Limb (tissue), 2 donors: Measurements from ENCODE around the gene CELA3B.
"Not testable (repeated sequence)": the region's sequence is repeated elsewhere in the genome, so short reads cannot be mapped to it uniquely, and the experiment has no call there.

Source experiments
- DNase-seq, 2 donors: peaks; one replicate each; pipeline ENCODE4 v3.0.0-alpha.2; 2016; ENCODE audit errors: extremely low spot score in 2 of 2

The CELA3B gene

DNA sequence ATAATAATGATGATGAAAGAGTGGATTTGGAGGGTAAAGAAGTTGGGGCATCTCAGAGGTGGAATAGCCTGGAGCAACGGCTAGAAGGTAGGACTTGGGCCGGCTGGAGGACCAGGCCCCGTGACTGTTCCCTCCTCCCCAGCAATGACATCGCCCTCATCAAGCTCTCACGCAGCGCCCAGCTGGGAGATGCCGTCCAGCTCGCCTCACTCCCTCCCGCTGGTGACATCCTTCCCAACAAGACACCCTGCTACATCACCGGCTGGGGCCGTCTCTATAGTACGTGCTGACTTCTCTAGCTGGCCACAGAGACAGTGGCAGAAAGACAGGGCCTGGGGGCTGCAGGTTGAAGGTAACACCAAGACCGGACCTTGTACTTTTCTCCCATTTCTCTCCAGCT, 29.9 kb downstream of the CELA3B start:
- not testable (repeated sequence) for DNase-seq

DNA sequence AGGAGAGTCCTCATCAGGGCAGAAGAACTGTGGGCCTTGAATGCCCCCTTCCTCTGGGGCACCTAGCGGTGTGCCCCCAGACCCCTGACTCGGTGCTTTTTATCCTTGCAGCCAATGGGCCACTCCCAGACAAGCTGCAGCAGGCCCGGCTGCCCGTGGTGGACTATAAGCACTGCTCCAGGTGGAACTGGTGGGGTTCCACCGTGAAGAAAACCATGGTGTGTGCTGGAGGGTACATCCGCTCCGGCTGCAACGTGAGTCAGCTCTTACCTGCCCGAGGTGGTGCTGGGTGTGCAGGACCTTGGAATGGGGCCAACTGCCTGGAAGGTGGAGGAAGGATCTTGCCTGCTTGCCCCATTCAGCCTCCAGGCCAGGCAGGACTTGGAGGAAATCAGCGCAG, 30.4 kb downstream of the CELA3B start:
- not testable (repeated sequence) for DNase-seq

DNA sequence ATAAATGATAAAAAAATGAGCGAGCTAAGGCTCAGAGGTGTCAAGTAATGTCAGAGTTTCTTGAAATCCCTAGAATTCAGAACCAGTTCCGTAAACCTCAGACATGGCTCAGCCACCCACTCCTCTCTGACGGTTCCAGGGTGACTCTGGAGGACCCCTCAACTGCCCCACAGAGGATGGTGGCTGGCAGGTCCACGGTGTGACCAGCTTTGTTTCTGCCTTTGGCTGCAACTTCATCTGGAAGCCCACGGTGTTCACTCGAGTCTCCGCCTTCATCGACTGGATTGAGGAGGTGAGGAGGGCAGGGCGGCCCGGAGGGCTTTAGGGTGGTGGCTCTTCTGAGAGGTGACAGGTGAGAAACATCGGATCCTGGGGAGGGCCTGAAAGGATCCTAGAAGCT, 32.7 kb downstream of the CELA3B start:
- DNase-seq, result not testable (repeated sequence)

DNA sequence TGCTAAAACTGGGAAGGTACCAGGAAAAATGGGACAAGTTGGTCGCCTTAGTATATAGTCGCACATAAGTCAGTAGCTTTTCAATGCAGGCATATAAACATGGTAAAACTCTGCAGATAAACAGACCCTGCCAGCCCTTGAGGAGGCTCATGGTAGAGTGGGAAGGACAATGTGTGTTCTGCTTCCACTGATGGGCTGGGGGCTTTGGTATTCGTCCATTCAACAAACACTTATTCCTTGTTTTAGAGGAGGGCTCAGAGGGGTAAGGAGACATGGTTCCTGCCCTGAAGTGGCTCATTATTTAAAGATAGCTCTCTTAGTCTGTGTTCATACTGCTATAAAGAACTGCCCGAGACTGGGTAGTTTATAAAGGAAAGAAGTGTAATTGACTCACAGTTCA, 35.9 kb downstream of the CELA3B start:
- not testable (repeated sequence) for DNase-seq

DNA sequence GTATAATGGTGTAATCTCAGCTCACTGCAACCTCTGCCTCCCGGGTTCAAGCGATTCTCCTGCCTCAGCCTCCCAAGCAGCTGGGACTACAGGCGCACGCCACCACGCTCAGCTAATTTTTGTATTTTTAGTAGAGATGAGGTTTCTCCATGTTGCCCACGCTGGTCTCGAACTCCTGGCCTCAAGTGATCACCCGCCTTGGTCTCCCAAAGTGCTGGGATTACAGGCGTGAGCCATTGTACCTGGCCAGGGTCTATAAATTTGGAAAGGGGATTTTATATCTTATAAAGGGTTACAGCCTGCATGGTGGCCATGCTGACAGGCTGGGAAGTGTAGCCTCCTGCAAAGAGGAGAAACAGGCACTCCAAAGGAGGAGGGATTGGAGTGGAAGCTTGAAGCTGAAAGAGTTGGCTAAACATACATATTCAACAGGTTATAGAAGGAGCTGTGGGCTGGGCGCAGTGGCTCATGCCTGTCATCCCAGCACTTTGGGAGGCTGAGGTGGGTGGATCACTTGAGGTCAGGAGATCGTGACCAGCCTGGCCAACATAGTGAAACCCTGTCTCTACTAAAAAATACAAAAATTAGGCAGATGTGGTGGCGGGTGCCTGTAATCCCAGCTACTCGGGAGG, 37.9 kb downstream of the CELA3B start:
- DNase-seq, result not testable (repeated sequence)

DNA sequence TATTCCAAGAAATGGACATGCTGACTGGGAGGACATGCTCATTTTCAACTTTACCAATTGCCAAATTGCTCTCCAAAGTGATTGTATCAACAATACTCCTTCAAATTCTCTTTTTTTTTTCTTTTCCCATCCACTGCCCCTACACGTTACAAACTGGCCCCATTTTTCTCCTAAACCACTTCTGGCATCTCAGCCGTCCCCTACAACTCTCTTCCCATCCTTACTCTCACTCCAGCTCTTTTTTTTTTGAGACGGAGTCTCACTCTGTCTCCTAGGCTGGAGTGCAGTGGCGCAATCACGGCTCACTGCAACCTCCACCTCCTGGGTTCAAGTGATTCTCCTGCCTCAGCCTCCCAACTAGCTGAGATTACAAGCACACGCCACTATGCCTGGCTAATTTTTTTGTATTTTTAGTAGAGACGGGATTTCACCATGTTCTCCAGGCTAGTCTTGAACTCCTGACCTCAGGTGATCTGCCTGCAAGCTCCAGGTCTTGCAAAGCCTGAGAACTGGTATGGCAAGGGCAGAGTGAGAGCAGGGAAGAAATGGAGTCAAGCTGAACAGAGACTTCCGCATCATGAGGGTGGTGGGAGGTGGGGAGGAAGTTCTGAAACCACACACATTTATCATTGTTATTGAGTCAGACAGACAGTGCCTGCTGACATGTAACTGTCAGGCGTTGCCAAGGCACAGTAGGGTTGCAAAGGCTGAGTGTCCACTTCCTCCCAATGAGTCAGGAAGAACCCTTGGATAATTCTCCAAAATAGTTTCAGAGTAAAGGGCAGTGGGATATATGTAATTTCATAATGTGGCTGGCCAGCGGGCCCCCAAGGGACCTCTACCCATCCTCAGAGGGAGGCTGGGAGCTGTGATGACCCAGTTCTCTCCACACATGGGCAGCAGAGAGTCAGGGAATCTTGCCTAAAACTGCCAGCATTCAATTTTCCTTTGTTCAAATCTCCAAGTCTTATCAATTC, 42.0 kb downstream of the CELA3B start:
- DNase-seq, result no peak

DNA sequence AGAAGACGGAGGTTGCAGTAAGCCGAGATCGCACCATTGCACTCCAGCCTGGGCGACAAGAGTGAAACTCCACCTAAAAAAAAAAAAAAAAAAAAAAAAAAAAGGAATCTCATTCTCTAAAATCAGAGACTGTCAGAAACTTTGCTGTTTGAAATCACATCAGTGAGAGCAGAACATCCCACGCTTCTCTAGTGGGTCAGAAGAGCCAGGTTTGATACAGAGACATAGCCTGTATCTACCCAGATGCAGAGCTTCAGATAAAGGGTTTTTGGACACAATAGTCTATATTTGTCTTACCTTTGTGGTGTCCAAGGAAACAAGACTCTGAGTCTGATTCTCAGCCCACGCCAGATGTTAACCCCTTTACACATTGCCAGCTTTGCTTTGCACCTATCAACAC, 44.2 kb downstream of the CELA3B start:
- DNase-seq, result no peak

DNA sequence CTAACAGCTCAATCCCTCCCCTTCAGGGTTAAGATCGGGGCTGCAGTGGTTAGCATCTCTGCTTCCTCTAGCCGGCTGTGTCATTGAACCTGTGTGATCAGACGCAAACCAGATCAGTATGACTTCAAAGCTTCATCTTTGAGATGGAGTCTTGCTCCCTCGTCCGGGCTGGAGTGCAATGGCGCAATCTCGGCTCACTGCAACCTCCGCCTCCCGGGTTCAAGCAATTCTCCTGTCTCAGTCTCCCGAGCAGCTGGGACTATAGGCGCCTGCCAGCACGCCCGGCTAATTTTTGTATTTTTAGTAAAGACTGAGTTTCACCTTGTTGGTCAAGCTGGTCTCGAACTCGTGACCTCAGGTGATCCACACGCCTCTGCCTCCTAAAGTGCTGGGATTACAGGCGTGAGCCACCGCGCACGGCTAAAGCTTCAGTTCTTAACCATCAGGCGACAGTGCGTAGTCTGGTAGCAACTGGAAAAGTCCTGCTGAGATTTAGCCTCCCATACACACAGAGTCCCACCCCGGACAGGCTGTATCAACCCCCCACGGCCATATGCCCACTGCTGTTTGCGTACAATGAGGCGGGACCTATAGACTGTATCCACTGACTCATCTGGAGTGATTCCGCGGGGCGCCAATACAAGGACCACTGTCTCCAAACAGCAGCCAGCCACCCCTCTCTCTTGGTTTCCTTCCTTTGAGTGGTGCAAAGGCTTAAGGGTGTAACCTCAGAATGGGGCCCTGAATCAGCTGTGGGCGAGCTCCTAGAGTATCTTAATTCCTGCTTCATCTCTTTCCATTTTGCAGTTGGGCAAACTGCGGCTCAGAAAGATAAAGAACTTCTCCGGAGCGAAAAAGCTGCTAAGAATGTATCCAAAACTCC, 47.9 kb downstream of the CELA3B start:
- DNase-seq, result peak in 1 of 2 donors; percentile 75

DNA sequence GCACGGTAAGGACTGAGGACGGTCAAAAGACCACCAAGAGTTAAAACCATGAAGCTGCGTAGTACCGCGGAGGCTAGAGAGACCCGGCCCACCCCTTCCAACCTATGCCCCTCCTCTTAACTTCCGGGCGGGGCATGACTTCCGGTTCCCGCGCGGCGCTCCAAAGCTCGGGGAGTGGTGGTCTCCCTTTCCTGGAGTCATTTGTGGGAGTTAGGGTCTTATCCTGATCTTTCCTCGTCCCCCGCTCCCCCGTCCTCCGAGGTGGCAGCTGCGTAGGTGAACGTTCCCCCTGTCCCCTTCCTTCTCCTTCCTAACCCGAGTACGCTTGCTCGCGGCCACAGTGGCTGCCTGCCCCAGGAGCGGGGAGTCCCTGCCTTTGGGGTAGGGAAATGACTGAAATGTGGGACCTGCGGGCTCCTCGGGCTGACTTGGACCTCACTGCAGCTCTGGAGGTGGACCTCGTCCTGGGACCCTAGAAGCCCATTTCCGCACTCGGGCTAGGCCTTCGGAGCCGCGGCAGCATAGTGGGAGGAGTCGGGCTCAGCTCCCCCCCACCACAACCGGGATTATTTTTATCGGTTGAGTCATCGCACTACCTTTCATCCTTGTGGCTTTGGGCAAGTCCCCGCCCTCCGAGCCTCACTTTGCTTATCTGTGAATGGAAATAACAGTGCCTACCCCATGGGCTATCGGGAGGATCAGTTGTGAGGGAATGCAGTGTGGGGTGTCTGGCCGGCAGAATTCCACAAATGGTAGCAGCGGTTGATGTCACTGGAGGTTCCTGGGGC, 48.7 kb downstream of the CELA3B start:
- peak; percentile 91 to 92 for DNase-seq

DNA sequence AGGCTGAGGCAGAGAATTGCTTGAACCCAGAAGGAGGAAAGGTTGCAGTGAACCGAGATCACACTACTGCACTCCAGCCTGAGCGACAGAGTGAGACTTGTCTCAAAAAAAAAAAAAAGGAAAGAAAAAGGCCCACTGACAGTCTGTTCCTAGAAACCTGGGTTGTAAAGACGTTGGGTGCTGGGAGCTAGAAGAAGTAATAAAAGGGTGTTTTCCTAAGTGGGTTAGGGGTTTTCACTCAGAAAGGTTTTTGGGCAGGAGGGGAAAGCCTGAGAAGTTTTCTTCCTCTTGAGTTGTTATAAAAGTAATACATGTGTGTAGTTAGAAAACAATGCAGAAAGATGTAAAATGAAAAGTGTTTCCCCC, 50.1 kb downstream of the CELA3B start:
- no peak for DNase-seq

DNA sequence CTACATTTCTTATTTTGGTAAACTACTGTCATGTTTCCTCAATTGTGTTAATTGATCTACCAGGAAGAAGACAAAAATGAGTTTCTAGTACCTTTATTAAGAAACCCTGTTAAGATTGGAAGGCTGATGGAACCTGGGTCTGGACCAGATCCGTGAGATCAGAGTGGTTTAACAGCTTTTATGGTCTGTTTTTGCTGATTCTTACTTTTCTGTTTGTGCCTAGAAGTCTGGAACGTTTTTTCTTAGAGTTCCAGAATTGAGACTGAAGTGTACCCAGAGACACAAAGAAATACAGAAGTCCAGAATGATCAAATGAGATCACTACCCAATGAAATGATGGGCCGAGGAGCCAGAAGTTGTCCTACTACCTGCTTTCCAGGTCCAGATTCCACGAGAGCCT, 53.2 kb downstream of the CELA3B start:
- DNase-seq, result no peak

DNA sequence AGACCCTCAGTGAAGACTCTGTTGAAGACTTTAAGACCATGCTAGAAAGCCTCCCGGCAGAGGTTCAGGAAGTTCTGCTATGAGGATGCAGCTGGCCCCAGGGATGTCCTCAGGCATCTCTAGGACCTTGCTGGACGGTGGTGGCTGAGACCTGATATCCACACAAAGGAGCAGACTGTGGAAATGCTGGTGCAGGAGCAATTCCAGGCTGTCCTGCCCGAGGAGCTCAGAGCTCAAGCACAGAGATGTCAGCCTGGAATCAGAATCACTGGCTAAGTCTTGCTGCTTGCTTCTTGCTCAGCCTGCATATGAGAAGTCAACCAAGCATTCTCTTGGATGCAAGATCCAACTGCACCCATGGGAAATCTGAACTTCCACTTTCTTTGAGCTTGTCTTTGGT, 53.7 kb downstream of the CELA3B start:
- DNase-seq, result no peak

DNA sequence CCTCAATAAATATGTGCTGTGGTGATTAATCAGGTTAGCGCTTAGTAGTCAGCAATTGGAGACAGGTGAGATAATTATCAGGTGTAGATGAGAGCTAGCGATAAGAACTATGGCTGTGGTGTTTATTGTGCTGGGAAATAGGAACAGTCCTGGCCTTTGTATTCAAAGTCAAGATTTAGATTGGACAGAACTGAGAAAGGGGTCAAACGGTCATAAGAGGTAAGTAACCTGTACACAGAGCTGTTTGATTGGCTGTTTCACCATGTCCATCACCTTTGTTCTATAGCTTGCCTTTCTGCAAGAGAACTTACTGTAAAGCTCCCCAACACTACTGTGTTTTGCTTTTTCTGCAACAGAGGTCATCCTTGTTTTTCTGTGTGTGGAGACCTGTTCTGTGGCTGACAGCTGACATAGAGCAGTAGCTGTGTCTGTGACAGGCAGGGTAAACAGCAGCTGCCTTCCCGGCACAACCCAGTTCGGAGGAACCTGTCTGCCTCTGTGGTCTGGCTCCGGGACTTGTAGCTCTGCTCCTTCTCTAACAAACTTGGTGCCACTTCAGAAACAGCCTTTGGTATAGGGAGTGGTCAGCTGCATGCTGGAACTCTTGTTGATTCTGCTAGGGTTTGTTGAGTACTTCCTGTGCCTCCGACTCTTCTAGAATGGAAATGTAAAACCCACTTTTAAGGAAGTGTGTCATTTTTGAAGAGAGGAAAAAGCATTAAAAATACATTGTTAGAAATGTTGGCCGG, 54.6 kb downstream of the CELA3B start:
- no peak for DNase-seq

DNA sequence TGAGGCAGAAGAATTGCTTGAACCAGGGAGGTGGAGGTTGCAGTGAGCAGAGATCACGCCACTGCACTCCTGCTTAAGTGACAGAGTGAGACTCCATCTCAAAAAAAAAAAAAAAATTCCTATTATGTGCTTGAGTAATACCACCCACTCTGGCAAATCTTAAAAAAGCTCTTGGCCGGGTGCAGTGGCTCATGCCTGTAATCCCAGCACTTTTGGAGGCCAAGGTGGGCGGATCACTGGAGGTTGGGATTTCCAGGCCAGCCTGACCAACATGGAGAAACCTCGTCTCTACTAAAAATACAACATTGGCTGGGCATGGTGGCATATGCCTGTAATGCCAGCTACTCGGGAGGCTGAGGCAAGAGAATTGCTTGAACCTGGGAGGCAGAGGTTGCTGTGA, 58.0 kb downstream of the CELA3B start:
- DNase-seq, result not testable (repeated sequence)

DNA sequence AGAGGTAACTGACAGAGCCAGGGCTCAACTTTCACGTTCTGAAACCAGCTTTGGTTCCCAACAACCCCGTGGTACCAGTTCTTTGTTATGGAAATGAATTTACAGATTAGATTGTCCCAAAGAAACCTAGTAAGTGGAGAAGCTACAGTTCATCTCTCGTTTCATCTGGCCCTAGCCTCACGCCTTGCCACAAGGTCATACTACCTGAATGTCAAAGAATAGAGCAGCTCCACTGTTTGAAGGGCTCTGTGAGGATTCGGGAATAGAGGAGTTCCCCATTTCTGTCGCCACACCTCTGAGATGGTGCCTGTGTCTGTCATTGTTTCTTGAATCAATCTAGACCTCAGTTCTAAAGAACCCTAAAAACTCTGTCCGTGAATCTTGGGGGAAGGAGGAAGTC, 60.7 kb downstream of the CELA3B start:
- DNase-seq, result no peak

DNA sequence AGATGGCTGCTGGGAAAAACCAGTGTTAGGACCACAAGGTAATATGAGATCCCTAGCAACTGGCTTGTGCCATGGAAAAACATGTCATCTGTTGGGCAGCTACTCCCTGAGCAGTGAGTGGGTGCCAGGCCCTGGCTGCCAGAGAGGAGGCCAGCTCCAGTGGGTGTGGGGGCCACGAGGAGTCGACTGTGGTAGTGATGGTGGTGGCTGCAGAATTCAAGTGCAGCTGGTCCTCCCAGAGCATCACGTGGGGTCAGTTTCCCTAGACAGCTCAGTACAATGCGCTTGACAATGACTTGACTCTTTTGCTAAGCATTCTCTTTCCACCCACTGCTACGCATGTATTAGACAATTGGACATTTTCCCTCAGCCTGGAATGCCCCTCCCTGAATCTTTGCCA, 61.2 kb downstream of the CELA3B start:
- no peak for DNase-seq
